ENCODE results near the gene PEPD.

PEPD gene

DNA sequence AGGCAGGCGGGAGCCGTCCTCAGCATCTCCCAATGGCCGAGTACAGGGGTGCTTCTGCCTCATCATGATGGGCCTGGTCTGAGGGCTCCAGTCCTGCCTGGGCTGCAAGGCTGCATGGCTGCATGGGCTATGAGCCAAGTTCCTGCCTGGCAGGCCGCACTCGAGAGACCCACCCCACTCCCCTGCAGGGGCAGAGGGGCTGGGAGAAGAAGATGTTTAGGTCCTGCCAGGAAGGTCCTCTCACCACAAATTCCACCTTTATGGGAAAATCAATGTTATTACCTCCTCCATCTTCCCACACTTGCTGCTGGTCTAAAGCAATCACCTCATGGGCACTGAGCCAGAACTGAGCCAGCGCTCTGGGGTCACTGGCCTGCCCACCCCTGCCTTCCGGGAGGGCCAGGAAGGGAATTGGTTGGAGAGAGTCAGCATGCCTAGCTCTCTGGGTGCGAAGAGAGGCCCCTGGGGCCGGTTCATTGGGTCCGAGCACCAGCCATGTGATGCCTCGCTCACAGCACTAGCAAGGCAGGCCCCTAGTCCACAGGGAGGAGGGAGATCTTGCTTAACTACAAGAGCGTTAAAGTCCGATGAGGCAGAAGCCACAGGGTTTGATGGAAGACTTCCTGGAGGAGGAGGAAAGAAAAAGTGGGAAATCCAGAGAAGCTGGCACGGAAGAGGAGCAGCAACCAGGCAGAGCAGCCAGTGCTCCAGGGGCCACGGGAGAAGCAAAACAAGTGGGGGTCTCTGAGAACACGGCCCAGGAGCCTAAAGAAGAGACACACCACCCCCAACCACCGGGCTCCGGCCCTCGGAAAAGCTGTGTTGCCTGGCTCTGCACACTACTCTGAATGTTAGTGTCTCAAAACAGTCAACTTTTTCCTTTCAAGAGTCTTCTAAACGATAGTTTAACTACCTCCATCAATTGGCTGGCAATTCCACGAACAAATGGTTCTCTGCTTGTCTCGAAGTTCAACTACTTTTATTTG lies 84.9 kb downstream of the PEPD start:
- no peak for DNase-seq

- no peak for DNase-seq
Measured at GRCh38 chr19:33435706-33436359, 85.8 kb downstream of the PEPD start.

- DNase-seq, result no peak
Measured at GRCh38 chr19:33434886-33435705, 86.5 kb downstream of the PEPD start.

GRCh38 chr19:33434069-33434885 lies 87.3 kb downstream of the PEPD start:
- DNase-seq, result no peak

- no peak for DNase-seq
Measured at GRCh38 chr19:33432446-33433170, 89.0 kb downstream of the PEPD start.

DNA sequence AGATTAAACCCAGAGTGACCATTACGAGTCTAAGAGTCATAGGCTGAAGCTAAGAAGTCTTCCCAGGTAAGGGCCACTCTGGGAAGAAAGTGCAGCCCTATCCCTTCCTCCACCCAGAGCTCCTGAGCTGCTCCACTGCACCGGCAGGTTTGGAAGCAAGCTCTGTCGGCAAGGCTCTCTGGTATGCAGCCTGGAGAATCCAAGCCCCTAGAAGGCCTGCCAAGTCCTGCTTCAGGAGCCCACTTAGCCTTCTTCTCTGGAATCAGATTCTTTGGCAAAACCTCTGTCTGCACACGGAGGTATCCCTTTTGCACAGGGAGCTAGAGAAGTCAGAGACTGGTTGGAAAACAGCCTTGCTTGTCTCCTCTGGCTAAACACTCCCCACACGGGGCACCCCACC lies 89.6 kb downstream of the PEPD start:
- DNase-seq, result no peak

DNA sequence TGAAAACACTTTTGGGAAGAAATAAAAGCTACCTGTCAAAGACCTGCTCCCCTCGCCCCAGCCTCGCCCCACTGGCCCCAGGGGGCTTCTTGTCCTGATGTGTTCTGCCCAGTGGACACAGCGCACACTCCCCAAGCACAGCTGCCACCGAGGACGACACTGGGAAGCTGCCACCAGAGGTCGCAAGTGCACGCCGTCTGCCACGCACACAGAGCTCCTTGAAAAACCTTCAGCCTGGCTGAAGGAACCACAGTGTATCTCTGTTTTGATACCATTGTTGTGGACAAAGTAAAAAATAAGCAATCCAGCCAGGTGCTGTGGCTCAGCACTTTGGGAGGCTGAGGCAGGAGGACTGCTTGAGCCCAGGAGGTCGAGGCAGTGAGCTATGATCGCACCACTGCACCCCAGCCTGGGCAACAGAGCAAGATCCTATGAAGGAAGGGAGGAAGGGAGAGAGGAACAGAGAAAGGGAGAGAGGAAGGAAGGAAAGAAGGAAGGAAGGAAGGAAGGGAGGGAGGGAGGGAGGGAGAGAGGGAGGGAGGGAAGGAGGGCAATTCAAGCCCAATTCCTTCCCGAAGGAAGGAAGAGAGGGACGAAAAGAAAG lies 90.8 kb downstream of the PEPD start:
- DNase-seq, result peak; percentile 40

DNA sequence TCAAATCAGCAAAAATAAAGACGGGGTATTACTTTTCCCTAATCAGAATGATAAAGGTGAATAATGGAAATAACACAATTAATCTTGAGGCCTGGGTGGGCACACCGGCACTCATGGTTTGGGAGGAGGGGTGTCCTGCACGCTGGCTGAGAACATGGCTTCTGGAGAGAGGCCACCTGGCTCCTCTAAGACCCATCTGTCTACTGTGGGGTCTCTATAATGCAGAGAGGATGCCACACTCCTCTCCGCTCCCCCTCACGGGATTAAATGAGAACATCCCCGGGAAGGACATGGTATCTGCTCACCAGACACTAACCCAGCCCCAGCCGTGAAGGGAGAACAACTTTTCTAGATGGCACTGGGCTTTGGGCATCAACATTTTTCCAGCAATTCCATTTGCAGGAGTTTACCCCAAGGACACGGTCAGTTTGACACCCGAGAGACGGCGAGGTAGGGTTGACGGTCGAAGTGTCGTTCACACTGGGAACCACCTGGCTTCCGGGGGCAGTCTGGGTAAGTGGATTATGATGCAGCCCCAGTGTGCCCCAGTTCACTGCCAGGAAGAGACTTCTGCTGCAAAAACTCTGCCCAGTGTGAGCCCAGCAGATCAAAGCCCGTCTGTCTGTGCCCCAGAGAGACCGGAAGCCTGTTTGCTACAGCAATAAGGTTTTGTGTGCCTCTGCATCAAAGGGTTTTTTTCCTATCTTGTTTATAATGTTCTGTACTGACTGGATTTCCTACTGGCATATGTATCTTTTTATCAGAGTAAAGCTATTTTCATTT lies 91.5 kb downstream of the PEPD start:
- no peak for DNase-seq

GRCh38 chr19:33428627-33429125 lies 92.9 kb downstream of the PEPD start:
- DNase-seq, result no peak

- no peak for DNase-seq
Measured at GRCh38 chr19:33427801-33428626, 93.6 kb downstream of the PEPD start.

GRCh38 chr19:33426621-33427361 lies 94.8 kb downstream of the PEPD start:
- DNase-seq, result no peak

GRCh38 chr19:33424181-33424580 lies 97.4 kb downstream of the PEPD start:
- DNase-seq, result no peak

GRCh38 chr19:33422369-33423180 lies 99.0 kb downstream of the PEPD start:
- no peak for DNase-seq

DNA sequence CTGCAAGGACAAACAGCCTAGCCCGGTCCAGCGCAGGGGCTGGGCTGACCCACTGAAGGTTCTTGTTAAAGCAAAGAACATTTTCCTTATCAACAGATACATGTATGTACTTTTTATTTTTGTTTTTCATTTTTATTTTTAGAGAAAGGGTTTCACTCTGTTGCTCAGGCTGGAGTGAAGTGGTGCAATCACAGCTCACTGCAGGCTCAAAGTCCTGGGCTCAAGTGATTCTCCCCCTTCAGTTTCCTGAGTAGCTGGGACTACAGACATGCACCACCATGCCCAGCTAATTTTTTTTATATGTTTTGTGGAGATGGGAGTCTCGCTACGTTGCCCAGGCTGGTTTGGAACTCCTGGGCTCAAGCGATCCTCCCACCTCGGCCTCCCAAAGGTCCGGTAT lies 100.2 kb downstream of the PEPD start:
- DNase-seq, result no peak

GRCh38 chr19:33420821-33421220 lies 100.8 kb downstream of the PEPD start:
- no peak for DNase-seq

GRCh38 chr19:33419788-33420130 lies 101.8 kb downstream of the PEPD start:
- DNase-seq, result no peak

DNA sequence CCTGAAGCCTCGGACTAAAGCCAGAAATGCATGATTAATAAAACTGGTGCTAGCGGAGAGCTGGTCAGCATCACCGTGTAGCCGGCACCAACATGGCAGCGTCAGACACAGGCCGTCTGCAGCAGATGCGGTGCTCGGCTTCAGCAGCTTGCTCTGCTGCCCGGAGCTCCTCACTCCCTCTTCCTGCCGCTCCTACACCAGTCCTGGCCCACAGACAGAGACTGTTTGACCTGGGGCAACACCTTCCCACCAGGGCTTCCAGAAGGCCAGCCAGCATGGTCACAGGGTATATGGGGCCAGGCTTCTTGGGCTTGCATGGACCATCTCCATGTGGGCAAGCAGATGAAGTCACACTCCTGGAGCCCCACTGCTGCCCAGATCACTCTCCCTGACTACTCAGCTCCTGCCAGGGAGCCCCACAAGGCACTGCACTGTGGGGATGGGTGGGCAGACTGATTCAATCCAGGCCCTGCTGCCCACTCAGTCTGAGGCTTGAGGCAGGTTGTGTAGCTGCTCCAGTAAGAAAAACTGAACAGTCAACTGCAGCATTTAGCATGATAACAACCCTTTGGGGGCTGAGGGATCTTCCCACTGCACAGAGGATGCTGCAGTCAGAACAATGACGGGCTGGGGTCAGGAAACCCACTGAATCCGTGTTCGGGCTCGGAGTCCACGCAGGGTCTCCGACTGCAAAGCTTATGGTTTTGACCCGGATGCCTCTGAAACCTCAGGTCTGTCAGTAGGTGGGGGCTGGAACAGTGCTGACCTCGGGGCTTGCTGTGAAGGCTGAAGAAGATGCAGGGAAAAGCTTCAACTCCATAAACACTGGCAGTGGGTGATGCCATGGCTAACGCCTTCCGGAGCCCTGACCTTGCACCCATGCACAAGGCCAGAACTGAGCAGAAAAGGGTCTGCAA lies 102.5 kb downstream of the PEPD start:
- no peak for DNase-seq

Data from SHP77 treated with DMSO at 0.1 percent for 48 hours (cell line).